Stimulated activated CD4-positive, alpha-beta T cell treated with anti-CD3 and anti-CD28 coated beads, TNF-alpha, amount 100 ng/mL, for 1 hour (primary cell): ENCODE results near the gene HYOU1.
"Not testable (repeated sequence)": the region's sequence is repeated elsewhere in the genome, so short reads cannot be mapped to it uniquely, and the experiment has no call there.

ENCODE experiments used
- DNase-seq, 3 donors: peaks; one replicate each; pipeline ENCODE4 v3.0.0-alpha.2; 2020; ENCODE audit warnings: low read depth in 3 of 3, low spot score in 1 of 3

The HYOU1 gene

DNA sequence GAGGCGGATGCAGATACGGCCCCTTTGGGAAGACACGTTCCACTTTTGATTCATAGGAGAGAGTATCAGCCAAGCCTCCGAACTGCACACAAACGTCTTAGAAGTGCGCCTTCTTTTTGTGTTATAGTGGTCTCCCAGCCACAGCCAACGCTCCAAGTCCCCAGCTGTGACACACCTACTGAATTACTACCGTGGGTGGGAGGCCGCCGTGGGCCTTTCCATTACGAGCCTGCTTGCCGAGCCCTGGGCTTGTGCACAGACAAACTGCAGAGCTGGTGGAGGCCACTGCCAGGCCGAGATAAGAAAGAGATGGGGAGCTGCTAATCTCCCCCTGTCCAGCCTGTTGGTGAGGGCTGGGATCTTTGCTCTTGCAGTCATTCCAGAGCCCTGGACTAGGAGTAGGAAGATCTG is 28.4 kb upstream of the HYOU1 start:
- DNase-seq, result no peak

DNA sequence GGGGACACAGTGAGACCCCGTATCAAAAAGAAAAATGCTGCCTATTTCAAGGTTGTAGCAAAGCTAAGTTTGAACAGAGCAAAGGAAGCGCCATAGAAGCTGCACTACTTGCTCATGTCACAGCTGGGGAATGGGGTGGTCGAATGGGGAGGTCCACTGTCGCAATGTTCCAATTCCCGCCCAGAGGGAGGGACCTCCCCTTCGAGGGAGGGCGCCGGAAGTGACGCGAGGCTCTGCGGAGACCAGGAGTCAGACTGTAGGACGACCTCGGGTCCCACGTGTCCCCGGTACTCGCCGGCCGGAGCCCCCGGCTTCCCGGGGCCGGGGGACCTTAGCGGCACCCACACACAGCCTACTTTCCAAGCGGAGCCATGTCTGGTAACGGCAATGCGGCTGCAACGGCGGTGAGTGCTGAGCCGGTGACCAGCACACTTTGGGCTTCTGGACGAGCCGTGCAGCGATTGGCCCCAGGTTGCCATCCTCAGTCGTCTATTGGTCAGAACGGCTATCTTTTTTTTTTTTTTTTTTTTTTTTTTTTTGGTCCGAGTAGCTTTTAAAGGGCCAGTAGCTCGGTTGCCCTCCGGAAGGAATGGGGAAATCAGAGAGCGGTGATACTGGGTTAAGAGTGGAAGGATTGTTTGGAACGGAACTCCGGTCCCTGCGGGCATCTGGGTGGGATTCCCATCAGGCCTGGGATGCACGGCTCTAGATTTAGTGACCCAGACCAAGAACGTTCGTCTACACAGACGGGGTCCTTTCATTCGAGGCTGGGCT is 27.8 kb upstream of the HYOU1 start, which contains the start of gene HMBS:
TSS of gene HMBS (plus strand) at position 219 of the 774 bp plus-strand sequence. CDS start at position 372, 153 bp downstream.
- peak; percentile 69 to 86 (median 70) for DNase-seq

DNA sequence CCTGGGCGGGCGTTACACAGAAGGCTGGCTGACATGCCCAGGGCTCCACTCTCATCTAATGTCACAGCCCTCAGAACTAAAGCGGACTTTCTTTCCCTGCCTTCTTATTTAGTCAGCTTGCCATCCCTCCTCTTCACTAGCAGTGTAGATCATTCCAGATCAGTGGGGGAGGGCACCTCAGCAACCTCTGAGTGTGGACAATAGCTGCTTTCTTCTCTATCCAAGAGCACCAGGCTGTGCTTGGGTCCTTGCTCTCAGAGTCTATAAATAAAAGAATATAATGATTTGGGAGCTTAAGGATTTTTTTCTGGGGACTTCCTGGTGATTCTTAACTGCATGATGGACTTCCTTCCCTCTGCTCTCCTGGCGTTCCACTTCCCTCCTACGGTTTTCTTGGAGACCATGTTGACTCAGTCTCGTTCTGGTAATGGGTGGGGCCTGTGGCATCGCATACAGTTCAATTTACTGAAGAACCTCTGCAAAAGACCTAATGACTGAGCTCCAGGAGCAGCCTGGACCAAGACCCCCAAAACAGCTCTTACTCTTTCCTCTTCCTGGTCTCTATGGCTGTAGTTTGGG is 24.8 kb upstream of the HYOU1 start:
- DNase-seq, result no peak

DNA sequence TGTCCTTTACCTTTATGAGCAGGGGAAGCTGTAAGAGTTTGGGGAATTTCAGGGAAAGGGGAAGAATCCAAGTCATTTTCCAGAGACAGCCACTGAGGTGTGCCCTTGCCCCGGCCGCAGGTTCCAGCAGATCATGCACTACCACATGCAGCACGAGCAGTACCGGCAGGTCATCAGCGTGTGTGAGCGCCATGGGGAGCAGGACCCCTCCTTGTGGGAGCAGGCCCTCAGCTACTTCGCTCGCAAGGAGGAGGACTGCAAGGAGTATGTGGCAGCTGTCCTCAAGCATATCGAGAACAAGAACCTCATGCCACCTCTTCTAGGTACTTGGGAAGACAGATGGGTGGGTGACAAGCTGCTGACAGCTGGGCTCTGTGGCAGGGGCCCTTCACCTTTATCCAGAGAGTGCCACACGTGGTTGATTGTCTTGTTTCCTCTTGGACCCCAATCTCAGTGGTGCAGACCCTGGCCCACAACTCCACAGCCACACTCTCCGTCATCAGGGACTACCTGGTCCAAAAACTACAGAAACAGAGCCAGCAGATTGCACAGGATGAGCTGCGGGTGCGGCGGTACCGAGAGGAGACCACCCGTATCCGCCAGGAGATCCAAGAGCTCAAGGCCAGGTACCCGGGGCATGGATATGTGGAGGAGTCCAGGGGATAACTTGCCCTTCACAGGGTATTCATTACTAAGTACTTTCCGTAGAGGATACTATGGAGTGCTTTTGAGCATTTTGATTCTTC is 21.8 kb upstream of the HYOU1 start:
- DNase-seq, result no peak

DNA sequence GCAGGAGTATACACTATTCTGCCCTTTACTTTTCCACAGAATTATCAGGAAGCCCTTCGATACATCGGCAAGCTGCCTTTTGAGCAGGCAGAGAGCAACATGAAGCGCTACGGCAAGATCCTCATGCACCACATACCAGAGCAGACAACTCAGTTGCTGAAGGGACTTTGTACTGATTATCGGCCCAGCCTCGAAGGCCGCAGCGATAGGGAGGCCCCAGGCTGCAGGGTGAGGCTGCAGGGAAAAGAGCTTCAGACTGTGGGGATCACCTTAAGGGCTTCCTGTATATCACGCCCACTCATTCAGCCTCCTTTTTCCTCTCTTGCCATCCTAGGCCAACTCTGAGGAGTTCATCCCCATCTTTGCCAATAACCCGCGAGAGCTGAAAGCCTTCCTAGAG is 20.8 kb upstream of the HYOU1 start:
- no peak for DNase-seq

DNA sequence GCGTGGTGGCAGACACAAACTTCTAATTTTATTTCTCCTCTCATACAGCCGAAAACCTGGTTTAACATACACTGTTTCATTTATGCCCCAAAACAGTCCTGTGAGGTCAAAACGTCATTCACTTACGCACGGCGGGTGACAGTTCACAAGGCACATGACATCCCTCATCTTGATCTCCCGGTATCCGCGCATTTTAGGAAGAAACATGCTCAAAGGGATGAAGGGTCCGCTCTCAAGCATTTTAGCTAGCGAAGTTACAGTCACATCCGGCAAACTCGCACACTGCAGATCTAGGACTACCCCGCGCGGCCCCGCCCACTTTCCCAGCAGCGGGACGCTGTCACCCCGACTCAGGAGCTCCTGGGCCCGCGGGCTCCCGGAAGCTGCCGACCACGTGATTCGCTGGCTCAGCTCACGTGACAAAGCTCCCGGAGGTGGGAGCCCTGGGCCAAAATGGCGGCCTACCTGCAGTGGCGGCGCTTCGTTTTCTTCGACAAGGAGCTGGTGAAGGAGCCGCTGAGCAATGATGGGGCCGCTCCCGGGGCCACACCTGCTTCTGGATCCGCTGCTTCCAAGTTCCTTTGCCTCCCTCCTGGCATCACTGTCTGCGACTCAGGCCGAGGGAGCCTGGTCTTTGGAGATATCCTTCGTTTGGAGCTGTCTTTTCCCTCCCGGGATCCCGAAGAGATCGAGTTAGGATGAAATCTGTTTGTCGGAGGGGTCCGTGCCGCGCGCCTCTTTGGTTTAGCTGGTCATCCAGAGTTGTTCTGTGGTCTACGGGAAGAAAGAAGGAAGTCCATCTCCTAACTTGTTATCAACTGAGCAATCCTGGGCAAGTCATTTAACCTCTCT is 10.6 kb upstream of the HYOU1 start, which contains the start of gene VPS11:
TSS of gene VPS11 (plus strand) at position 448 of the 852 bp plus-strand sequence. CDS start at position 454, 6 bp downstream.
- DNase-seq, result peak; percentile 92 to 95 (median 93)

DNA sequence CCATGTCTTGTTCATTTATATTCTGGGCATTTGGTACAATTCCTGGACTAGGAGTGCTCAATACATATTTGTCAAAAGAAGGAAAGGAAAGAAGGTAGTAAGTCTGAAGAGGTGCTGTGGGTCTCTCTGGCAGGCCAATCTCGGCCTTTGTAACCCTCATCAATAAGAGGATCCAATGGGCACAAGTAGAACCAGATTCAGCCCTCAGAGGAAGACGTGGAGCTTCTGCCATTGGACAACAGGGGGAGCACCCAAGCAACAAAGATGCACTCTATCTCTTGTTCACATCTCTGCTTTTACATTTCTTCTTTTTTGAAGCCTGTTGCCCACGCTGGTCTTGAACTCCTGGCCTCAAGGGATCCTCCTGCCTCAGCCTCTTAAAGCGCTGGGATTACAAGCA is 8.4 kb upstream of the HYOU1 start:
- DNase-seq, result no peak

DNA sequence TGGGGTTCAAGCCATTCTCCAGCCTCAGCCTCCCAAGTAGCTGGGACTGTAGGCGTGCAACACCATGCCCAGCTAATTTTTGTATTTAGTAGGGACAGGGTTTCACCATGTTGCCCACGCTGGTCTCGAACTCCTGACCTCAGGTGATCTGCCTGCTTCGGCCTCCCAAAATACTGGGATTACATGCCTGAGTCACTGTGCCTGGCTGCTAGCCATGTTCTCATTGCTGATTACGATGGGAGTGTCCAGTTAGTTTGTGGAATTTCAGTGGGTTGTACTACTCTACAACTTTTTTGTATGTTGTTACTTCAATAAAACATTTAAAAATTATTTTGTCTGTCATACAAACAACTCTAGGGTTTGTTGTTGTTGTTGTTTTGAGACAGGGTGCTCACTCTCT is 5.8 kb upstream of the HYOU1 start:
- DNase-seq, result no peak

DNA sequence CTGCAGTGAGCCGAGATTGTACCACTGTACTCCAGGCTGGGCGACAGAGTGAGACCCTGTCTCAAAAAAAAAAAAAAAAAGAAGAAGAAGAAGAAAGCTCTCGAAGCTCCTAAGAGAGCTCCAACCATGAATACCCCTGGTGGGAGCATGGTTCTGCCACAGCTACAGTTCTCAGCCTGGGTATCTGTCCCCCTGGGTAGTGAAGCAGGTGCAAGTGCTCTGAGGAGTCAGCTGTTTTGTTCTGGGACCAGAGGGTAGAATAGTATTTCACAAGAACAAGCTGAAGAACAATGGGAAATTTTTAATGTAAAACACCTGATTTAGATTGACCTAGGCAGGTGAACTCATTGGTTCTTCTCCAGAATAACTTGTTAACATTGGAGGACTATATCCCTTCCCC is 4.3 kb upstream of the HYOU1 start:
- no peak for DNase-seq

DNA sequence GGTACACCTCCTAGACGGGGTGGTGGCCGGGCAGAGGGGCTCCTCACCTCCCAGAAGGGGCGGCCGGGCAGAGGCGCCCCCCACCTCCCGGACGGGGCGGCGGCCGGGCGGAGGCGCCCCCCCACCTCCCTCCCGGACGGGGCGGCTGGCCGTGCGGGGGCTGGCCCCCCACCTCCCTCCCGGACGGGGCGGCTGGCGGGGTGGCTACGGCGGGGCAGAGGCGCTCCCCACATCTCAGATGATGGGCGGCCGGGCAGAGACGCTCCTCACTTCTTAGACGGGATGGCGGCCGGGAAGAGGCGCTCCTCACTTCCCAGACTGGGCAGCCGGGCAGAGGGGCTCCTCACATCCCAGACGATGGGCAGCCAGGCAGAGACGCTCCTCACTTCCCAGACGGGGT is 2.1 kb upstream of the HYOU1 start:
- DNase-seq, result not testable (repeated sequence)

DNA sequence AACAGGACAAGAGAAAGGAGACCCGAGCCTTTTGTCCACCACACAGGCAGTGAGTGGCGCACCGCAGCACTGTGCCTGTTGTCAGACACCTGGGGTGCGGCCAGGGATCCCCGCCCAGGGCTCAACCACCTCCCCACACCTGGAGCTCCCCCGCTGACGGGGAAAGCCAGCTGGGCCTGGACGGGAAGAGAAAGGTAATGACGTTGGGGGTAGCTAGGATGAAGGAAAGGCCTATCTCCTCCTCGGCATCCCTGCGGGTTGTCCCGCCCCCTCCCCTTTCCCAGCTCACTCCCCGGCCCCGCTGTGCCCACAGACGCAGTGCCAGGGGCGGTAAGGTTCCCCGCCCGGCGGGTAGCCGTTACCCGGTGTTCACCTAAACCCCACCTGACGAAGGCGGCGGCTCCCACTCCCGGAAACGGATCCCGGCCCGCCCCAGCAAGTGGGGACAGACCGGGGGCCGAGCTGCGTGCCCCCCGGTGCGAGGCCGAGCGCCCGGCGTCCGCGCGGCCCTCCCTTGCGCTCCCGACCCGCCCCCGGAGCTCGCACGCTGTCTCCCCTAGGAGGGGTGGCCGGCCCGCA is 495 bp downstream of the HYOU1 start:
- peak in 1 of 3 donors; percentile 18 for DNase-seq

DNA sequence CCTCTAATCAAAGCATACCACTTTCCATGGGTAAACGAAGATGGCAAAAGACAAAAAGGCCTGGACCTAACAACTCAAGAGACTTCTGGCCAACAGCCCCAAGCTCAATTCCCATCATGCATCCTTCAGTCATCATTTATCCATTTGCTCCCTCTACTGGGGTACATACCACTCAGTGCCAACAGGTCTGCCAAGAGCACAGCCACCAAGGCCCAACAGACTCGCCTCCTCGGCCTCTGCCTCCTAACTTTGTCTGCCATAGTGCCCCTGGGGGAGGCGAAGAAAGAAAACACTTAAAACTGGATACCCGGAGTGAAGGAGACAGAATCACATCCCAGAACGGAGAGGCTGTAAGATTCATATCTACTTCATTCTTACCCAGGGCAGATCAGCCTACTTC is 1.1 kb downstream of the HYOU1 start:
- no peak for DNase-seq

DNA sequence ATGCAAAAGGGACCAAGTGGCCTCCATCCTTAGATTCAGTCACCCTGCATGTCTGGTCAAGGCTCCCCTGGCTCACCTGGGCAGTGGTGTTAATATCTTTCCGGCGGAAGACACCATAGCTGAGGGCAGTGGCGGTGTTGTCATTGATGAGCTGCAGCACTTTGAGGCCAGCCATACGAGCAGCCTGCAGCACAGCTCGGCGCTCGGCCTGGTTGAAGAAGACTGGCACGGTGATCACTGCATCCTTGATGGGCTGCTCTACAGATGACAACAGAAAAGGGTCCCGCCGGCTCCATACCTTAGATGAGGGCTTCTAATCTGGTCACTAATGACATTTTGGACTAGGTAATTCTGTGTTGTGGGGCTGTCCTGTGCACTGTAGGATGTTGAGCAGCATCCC is 2.6 kb downstream of the HYOU1 start:
- no peak for DNase-seq

DNA sequence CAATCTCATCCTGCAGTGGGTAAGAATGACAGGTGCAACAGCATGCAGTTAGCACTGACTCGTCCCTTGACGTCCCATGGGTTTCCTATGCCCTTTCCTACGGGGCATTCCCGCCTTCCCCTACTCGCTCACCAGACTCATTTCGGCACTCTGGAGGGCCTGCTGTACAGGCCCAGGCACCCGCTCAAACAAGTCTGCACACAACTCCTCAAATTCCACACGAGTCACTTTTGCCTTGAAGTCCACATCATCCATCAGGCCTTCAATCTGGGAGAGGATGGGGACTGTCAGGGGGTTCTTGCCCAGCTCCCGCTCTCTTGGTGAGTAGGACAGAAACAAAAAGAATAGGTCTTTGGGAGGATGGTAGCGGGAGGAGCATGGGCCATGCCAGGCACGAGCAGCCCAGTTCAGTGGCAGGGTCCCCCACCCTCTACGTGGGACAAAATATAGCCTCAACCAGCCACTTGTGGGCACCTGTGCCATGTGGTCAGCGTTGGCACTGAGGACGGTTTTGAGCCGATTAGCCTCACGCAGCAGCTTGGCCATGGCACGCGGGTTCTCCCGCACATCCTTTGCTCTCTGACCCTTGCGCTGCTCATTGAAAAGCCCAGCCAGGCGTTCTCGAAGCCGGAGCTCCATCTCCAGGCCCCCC is 4.7 kb downstream of the HYOU1 start:
- DNase-seq, result no peak

DNA sequence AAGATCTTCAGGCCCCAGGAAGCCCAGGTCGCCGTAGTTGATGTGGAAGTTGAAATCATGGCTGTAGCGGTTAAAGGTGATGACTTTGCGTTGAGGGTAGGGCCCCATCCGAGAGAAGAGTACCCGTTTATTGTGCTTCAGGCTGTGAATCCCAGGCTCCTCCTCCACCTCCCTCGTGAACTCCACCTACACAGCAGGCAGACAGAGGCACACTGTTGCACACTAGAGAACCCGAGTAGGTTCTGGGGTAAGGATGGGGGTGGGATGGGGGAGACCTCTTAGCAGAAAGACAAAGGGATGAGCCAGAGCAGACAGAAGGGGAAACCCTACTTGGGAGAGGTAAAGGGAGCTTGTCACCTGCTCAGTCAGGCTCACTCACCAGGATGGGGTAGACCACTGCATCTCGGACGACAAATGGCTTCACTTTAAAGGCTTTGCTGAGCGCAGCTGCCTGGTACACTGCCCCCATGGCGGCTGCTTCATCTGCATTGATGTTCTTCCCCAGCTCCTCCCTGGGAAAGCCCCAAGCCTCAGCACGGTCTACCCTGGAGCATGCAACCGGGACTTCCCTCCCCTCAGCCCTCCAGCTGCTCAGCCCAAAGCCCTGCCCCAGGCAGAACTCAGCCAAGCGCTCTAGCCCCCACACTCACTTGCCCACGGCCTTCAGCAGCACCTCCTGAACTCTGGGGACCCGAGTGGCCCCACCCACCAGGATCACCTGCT is 5.4 kb downstream of the HYOU1 start:
- no peak for DNase-seq

DNA sequence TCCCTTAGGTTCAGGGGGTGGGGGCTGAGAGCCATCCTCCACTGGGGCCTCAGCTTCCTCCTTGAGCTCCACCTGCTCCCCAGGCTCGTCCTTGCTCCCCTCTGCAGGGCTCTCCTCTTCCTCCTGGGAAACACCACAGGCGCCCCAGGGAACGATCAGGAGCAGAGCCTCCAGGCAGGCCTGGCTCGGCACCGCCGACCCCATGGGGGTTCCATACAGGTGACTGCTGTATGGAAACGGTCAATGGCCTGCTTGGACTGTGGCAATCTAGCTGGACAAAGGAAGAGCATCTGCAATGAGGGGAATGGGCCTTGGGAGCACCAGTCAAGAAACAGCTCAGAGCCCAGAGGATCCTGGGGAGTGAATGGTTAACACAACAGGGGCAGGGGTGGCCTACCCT is 7.9 kb downstream of the HYOU1 start:
- DNase-seq, result no peak

DNA sequence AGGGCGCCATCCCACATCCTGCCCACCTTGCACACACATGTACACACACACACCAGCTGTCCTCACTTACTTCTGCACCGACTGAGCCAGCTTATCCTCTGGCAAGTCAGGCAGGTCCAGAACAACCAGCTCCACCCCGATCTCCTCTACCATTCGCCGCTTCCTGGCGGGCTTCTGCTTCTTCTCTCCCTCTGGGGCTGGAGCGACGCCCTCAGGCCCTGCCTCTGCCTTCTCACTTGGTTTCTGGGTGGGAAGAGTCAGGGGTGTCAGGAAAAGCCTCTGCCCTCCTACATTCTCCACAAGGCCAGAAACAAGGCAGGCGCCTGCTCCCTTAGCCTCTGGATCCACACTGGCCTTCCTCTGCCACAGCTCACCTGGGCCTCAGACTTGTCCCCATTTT is 8.4 kb downstream of the HYOU1 start:
- no peak for DNase-seq

DNA sequence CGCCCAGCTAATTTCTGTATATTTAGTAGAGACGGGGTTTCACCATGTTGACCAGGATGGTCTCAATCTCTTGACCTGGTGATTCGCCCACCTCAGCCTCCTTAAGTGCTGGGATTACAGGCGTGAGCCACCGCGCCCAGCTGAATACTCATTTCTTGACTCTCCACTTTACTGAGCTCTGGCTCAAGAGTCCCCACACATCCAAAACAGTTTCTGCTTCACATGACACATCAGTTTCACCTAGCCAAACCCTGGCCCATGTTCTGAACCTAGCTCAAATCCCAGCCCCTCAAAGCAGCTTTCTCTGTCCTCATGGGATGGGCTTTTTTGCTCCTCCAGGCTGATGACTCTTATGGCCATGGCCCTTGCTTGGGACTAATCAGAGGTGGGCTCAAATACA is 9.8 kb downstream of the HYOU1 start:
- no peak for DNase-seq

DNA sequence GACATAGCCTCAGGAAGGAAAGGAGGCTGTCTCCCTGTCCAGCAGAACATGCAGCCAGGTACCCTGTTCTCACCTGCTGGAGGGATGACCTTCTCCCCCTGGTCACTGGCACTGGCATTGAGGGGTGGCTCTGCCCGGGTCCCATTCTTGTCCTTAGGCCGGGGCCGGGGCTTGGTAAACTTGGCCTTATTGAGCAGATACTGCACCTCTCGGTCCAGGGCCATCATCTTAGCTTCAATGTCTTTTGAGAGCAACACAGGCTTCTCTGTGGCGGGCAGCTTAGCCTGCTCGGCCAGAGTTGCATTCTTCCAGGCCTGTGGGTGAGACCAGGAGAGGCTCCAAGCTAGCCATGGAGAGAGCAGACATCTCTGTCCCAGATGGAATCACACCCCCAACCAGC is 10.5 kb downstream of the HYOU1 start:
- no peak for DNase-seq

DNA sequence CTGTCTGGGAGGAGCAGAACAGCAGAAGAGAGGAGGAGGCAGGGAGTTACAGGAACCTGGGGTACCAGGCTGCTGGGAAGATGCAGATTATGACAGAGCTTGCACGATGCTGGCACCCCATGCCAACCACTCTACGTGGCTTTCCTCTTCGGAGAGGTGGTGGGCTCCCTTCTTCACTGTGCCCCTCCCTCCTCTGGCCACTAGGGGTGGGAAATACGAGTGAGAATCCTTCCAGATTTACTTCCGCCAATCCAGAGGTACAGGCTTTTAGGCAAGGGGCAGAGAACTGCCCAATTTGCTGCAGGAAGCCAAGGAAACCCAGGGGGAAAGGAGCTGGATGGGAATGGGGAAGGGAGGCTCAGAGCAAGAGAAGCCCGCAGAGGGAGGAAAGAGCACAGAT is 12.3 kb downstream of the HYOU1 start:
- no peak for DNase-seq
